HTR-8/SVneo (cell line): Measurements from ENCODE around the gene ANKRD11.

Experiments used
- DNase-seq: peaks from one replicate; pipeline ENCODE4 v3.0.0; 2011; ENCODE audit warnings: low spot score, mixed read lengths; ENCODE audit not compliant: insufficient read length
- FAIRE-seq: peaks from 2 replicates; lab custom pipeline; 2011; peaks lifted over from hg19 to GRCh38; lab: Jason Lieb, UNC

The ANKRD11 gene

DNA sequence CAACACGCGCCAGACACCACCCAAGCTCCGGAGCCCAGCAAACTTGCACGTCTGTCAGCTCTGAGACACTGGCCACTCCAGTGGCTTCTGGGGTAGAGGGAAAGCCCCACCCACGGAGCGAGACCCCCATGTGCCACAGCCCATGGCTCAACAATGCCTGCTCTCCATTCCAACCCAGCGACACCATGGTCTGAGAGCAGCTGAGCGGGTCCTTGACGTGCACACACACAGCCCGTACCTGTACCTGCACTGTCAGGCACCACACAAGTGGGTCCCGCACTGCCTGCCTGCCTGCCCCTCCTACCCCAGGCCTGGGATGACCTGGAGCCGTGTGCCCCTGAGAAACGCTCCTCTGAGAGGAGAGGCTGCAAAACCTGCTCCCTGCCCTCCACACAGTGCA, 195.9 kb downstream of the ANKRD11 start:
- FAIRE-seq (no peak), DNase-seq (no peak)

- no peak for FAIRE-seq
- no peak for DNase-seq
Measured at GRCh38 chr16:89293276-89294143, 196.9 kb downstream of the ANKRD11 start.

GRCh38 chr16:89292443-89293078, 197.8 kb downstream of the ANKRD11 start:
- no peak for FAIRE-seq

GRCh38 chr16:89291776-89292175, 198.6 kb downstream of the ANKRD11 start:
- no peak for FAIRE-seq
- no peak for DNase-seq

More at GRCh38 chr16:89292443-89293078, 197.8 kb downstream of the ANKRD11 start:
- no peak for DNase-seq

DNA sequence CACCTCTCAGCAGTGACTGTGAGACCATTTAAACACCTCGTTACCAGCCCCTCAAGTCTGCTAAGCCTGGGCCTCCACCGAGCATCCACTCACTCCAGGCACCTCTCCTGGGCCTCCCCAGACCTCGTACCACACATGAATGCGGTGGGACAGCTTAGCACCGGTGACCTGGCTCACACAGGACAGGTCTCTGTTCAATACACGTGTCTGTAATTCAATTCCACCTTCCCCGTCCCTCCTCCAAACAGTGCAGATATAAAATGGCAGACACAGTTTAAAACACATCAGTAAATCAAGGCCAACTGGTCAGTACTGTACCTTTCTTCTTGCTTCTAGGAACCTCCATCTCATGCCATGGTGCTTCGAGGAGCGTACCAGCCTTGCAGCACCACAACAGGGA, 199.0 kb downstream of the ANKRD11 start:
- FAIRE-seq (no peak), DNase-seq (no peak)

DNA sequence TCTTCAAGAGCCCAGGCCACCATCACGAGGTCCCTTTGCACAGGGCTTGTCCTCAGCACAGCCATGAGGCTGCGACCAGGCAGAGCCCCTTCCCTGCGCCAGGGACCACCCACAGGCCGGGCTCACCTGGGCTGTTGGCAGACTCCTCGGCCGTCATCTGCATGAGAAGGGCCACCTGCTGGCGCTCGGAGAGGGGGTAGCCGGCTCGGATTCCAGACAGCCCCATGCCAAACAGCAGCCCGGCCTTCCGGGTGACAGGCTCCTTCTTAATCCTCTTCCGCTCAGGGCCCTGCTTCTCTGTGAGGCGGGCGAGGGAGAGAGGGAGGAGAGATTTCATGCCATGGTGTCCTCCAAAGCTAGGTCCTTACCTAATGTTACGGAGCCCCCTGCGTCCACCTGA, 199.5 kb downstream of the ANKRD11 start:
- FAIRE-seq (no peak), DNase-seq (no peak)

DNA sequence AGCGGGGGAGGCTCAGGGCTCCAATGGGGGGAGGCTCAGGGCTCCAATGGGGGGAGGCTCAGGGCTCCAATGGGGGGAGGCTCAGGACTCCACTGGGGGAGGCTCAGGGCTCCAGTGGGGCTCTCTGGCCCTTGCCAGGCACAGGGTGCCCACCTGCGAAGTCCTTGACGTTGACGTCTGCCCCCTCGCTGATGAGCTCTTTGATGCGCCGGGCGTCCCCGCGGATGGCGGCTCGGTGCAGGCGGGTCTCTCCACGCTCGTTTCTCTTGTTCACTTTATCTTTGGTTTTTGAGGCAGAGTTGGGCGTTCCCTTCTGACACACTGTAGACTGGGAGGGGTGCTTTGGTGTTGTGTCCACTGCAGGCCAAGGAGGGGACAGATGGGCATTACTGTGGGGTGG, 199.9 kb downstream of the ANKRD11 start:
- FAIRE-seq (no peak), DNase-seq (no peak)

DNA sequence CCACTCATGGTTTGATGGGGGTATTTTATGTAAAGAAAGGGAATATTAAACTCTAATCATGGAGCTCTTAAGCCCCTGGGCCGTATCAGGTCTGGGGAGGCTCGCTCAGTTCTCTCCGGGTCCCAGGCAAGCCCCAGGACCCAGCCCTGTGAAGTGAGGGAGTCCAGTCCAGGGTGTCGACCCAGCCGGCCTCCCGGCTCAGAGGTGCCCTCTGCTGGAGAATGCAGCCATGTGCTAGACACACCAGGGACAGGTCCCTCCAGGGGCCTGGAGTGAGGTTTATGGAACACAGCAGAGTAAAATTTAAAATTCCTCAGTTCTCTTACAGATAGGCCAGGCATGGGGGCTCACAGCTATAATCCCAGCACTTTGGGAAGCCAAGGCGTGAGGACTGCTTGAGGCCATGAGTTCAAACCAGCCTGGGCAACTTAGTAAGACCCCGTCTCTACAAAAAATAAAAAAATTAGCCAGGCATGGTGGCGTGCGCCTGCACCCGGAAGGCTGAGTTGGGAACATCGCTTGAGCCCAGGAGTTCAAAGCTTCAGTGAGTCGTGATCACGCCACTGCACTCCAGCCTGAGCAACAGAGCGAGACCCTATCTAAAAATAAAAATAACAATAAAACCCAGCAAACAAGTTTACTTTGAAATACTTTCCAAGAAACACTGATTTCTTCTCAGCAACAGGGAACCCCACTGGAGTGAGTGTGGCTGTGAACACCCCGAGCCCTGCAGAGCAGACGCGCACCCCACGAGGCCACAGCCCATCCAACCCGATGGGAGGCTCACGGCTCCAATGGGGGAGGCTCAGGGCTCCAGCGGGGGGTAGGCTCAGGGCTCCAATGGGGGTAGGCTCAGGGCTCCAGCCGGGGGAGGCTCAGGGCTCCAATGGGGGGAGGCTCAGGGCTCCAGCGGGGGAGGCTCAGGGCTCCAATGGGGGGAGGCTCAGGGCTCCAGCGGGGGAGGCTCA, 200.6 kb downstream of the ANKRD11 start:
- DNase-seq = peak; percentile 95
- no peak for FAIRE-seq

DNA sequence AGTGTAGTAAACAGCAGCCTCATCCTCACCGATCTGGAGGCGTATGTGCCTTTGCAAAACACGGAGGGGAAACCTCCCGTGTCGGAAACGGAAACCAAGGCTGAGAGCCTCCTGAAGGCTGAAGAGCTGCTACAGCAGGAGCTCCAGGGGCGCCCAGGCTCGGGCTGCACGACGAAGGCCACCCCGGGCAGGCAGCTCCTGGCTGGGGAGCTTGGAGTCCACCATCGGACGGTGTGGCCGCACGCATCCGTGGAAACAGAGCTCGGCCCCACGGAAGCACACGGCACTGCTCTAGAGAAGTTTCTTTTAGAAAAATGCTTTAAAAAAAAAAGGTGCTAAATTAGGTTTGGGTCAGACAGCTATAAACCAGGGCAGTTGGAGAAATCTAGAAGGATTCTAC, 201.4 kb downstream of the ANKRD11 start:
- FAIRE-seq (no peak), DNase-seq (no peak)

DNA sequence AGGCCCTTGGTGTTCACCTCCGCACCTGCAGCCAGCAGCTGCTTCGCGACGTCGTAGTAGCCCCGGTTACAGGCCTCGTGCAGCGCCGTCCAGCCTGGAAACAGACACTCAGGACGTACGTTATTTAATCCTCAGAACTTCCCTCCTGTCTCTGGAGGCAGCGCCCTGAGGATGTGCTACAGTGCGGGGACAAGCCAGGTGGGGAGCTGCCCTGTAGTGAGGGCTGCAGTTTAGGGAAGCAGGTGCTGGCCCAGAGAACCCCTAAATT, 201.8 kb downstream of the ANKRD11 start:
- no peak for FAIRE-seq

GRCh38 chr16:89287777-89288576, 202.4 kb downstream of the ANKRD11 start:
- FAIRE-seq = no peak
- no peak for DNase-seq

More for the DNA sequence above, 201.8 kb downstream of the ANKRD11 start:
- no peak for DNase-seq

GRCh38 chr16:89286096-89286495, 204.3 kb downstream of the ANKRD11 start:
- DNase-seq (no peak), FAIRE-seq (no peak)

DNA sequence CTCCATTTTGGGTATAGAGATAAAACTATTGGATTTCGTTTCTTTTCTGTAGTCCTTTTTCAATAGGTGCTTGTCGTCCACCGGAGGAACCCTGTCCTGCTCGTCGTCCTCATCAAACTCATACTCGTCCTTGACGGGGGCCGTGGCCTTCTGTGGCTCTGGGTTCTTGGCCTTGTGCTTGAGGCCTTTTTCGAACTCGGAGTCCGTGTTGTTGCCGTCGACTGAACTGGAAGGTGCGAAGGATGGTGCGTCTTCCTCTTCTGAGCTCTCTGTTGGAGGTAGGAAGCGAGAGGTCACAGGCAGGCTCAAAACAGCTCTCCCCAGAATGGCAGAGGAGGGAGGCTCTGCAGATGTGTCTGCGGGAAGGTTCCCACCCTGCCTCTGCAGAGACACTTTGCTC, 205.0 kb downstream of the ANKRD11 start:
- no peak for FAIRE-seq

GRCh38 chr16:89283449-89283848, 206.9 kb downstream of the ANKRD11 start:
- FAIRE-seq (no peak), DNase-seq (no peak)

More for the DNA sequence above, 205.0 kb downstream of the ANKRD11 start:
- DNase-seq = no peak

DNA sequence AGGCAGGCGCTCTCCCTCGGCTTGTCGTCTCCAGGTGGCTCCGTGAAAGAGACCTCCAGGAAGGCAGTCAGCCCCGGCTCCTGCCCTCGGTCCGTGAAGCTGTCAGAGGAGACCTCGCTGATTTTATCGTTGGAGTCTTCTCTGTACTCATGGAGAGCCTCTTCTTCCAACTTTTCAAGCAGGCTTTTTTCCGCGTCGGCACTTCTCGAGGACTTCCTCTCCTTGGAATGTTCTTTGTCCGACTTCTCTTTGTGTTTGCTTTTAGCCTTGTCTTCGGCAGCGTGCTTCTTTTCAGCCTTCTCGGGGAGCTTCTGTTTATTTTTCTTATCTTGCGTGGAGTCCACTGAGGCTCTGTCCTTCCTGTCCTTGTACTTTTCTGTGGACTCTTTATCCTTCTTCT, 207.8 kb downstream of the ANKRD11 start:
- no peak for FAIRE-seq
- no peak for DNase-seq

GRCh38 chr16:89281829-89282228, 208.5 kb downstream of the ANKRD11 start:
- DNase-seq (no peak), FAIRE-seq (no peak)

- DNase-seq (no peak), FAIRE-seq (no peak)
Measured at GRCh38 chr16:89281189-89281577, 209.2 kb downstream of the ANKRD11 start.

DNA sequence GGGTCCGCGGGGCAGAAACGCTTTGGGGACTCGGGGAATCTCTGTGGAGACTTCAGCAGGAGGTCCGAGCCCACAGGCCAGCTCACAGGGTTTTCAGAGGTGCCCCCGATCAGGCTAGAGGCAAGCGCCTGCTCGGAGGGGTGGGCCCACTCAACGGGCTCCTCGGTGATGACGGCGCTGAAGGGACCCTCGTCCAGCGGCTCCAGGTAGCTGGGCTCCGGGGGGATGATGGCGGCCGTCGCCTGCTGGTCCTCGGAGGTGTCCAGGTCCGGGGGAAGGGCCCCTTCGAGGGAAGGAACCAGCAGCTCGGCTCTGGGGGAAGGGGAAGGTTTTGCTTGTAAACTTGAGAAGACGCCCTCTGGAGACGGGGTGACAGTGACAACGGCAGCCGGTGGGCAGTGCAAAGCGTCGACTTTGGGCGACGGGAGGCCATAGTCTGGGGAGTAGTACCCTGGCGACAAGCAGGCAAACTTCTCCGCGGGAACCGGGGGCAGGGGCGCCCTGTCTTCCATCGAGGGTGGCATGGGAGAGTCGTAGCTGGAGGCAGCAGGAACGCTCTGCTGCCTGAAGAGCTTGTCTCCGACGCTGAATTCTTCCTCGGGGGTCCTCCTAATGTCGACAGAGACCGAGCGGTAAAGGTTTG, 209.7 kb downstream of the ANKRD11 start:
- FAIRE-seq = no peak
- no peak for DNase-seq

GRCh38 chr16:89279666-89280481, 210.5 kb downstream of the ANKRD11 start:
- DNase-seq (no peak), FAIRE-seq (no peak)
